GM12878 (cell line): ENCODE measurements around the gene EYS. TPM values are rescaled to one million over a fixed set of nuclear protein-coding genes. Genes with fewer than 3 reads are reported as not detected.

Experiments
- ATAC-seq: fragments of 200-7000 bp; cut with Tn5 transposase; 3 replicates; pipeline ENCODE4 v1.9.1; 2020; ENCODE audit warnings: mild to moderate bottlenecking, moderate library complexity
- BruUV-seq: library from RNA; stranded (reverse); fragments of 400-500 nt; replicated peaks from 2 replicates; lab custom pipeline; 2021; lab: Mats Ljungman, UMichigan
- CTCF ChIA-PET: fragments of 300-600 bp; sonication (Branson Sonifier 250); formaldehyde crosslinking; extraction: SDS; loops from one replicate; lab custom pipeline; 2021; ENCODE audit warnings: inconsistent platforms; lab: Yijun Ruan, JAX
- POLR2A ChIA-PET: fragments of 350-600 bp; formaldehyde crosslinking; extraction: SDS; loops from one replicate; lab custom pipeline; 2021; ENCODE audit warnings: inconsistent platforms; lab: Charles Lee
- RAD21 ChIA-PET: fragments of 300-600 bp; sonication (Branson Sonifier 250); formaldehyde crosslinking; loops from one replicate; lab custom pipeline; 2023; ENCODE audit warnings: antibody characterized with exemption; ENCODE audit not compliant: unreplicated experiment; lab: Charles Lee
- SMC1A ChIA-PET: fragments of 300-600 bp; sonication (Branson Sonifier 250); formaldehyde crosslinking; loops from one replicate; lab custom pipeline; 2023; ENCODE audit not compliant: unreplicated experiment, uncharacterized antibody; lab: Charles Lee
- DNase-seq: peaks from one replicate; pipeline ENCODE4 v3.0.0-alpha.2; 2011; ENCODE audit warnings: low read depth, low spot score
- FAIRE-seq: peaks from 3 replicates; lab custom pipeline; 2011; peaks lifted over from hg19 to GRCh38; lab: Jason Lieb, UNC
- H2AFZ ChIP-seq: 2 replicates; pipeline ENCODE4 v1.6.0; 2011; ENCODE audit warnings: low read depth, low read length, control low read depth; ENCODE audit not compliant: control insufficient read depth
- H3K27ac ChIP-seq: 2 replicates; pipeline ENCODE4 v1.5.1; 2011; ENCODE audit warnings: control low read depth; ENCODE audit not compliant: control insufficient read depth, insufficient read depth
- H3K27me3 ChIP-seq, 2 experiments: replicated peaks in 1 of 2; 2 replicates each; pipeline versions ENCODE4 v1.6.0 to v1.6.1; 2011; ENCODE audit warnings: low read length in 1 of 2; ENCODE audit not compliant: control insufficient read depth in 2 of 2, insufficient read depth in 2 of 2
- H3K36me3 ChIP-seq, 2 experiments: 2 replicates each; pipeline ENCODE4 v1.5.1; 2011; ENCODE audit warnings: low read length in 1 of 2; ENCODE audit not compliant: control insufficient read depth in 2 of 2, insufficient read depth in 2 of 2
- H3K4me1 ChIP-seq: 2 replicates; pipeline ENCODE4 v1.6.1; 2011; ENCODE audit warnings: mild to moderate bottlenecking, low read length, moderate library complexity, mixed read lengths; ENCODE audit not compliant: control insufficient read depth, insufficient read depth
- H3K4me2 ChIP-seq: 2 replicates; pipeline ENCODE4 v1.6.0; 2011; ENCODE audit warnings: control low read depth; ENCODE audit not compliant: control insufficient read depth, insufficient read depth
- H3K4me3 ChIP-seq: fragments of 200-600 bp; sonication (generic); 2 replicates; pipeline ENCODE4 v1.5.1; 2016
- H3K79me2 ChIP-seq: 2 replicates; pipeline ENCODE4 v1.6.0; 2011; ENCODE audit warnings: low read length; ENCODE audit not compliant: control insufficient read depth, insufficient read depth
- H3K9ac ChIP-seq: 2 replicates; pipeline ENCODE4 v1.8.0; 2011; ENCODE audit warnings: low read length, control low read depth, mixed read lengths; ENCODE audit not compliant: control insufficient read depth, insufficient read depth
- H3K9me3 ChIP-seq: replicated peaks from 3 replicates; pipeline ENCODE4 v1.5.1; 2011; ENCODE audit warnings: mild to moderate bottlenecking, low read length; ENCODE audit not compliant: control insufficient read depth, insufficient read depth
- H4K20me1 ChIP-seq: 2 replicates; pipeline ENCODE4 v1.6.0; 2011; ENCODE audit not compliant: control insufficient read depth, insufficient read depth
- CBX3 ChIP-seq: fragments of 200-600 bp; sonication (generic); IDR thresholded peaks from 2 replicates; pipeline ENCODE4 v1.6.1; 2016; ENCODE audit warnings: low read depth, borderline replicate concordance
- EP300 ChIP-seq, 2 experiments: fragments of 150-350 bp in 1 of 2; IDR thresholded peaks; 2 replicates each; pipeline ENCODE4 v1.6.1; 2011 to 2012; ENCODE audit warnings: low read depth in 2 of 2, low read length in 2 of 2, borderline replicate concordance in 1 of 2, improper control_type of control experiment in 1 of 2, inconsistent platforms in 1 of 2; ENCODE audit not compliant: control insufficient read depth in 1 of 2
- FOXK2 ChIP-seq: fragments of 450-650 bp; IDR thresholded peaks from 2 replicates; pipeline ENCODE4 v1.6.1; 2017; ENCODE audit warnings: mild to moderate bottlenecking, moderate library complexity
- LARP7 ChIP-seq: fragments of 450-650 bp; IDR thresholded peaks from 2 replicates; pipeline ENCODE4 v1.6.1; 2017; ENCODE audit warnings: mild to moderate bottlenecking
- MLLT1 ChIP-seq: fragments of 450-650 bp; IDR thresholded peaks from 2 replicates; pipeline ENCODE4 v1.6.1; 2016; ENCODE audit warnings: mild to moderate bottlenecking
- NFYA ChIP-seq: IDR thresholded peaks from 2 replicates; pipeline ENCODE4 v1.6.1; 2011; ENCODE audit warnings: low read depth, mild to moderate bottlenecking, low read length, improper control_type of control experiment, borderline replicate concordance
- NFYB ChIP-seq: IDR thresholded peaks from 2 replicates; pipeline ENCODE4 v1.6.1; 2011; ENCODE audit warnings: low read depth, mild to moderate bottlenecking, low read length, improper control_type of control experiment, moderate library complexity; ENCODE audit not compliant: insufficient read depth
- NR2F1 ChIP-seq: fragments of 450-650 bp; conservative IDR thresholded peaks from 2 replicates; pipeline ENCODE4 v1.6.1; 2017; ENCODE audit warnings: mild to moderate bottlenecking
- PKNOX1 ChIP-seq: fragments of 450-650 bp; IDR thresholded peaks from 2 replicates; pipeline ENCODE4 v1.6.1; 2016; ENCODE audit warnings: mild to moderate bottlenecking
- PRDM15 ChIP-seq: fragments of 450-650 bp; formaldehyde crosslinking; IDR thresholded peaks from 2 replicates; pipeline ENCODE4 v1.4.0; 2020; ENCODE audit warnings: mild to moderate bottlenecking, moderate library complexity
- RB1 ChIP-seq: fragments of 450-650 bp; formaldehyde crosslinking; IDR thresholded peaks from 2 replicates; pipeline ENCODE4 v1.6.1; 2017; ENCODE audit warnings: mild to moderate bottlenecking, borderline replicate concordance
- TBL1XR1 ChIP-seq: IDR thresholded peaks from 2 replicates; pipeline ENCODE4 v1.6.1; 2012; ENCODE audit warnings: low read depth, low read length, improper control_type of control experiment
- ZBTB33 ChIP-seq: fragments of 450-650 bp; IDR thresholded peaks from 2 replicates; pipeline ENCODE4 v1.6.1; 2017; ENCODE audit warnings: mild to moderate bottlenecking
- WGBS: methylation state at CpG from one replicate; pipeline ENCODE4 v1.1.6; 2016; ENCODE audit warnings: low lambda C conversion rate; ENCODE audit not compliant: insufficient replicate concordance, insufficient coverage; ENCODE audit errors: missing lambda C conversion rate; 5-methylcytosine and 5-hydroxymethylcytosine counted together
- in situ Hi-C: fragments of 300-500 bp; cut with MboI; formaldehyde crosslinking; loops from 9 replicates; pipeline ENCODE4 v1.14.3; 2018; ENCODE audit warnings: mixed read lengths
- intact Hi-C: fragments of 100-400 bp; cut with micrococcal nuclease; formaldehyde crosslinking; loops from one replicate; pipeline ENCODE4 v1.14.2; 2022; ENCODE audit not compliant: unreplicated experiment
- polyA plus RNA-seq, 11 experiments: library from polyadenylated mRNA; depleted of rRNA in 4 of 11; unstranded in 6 of 11; stranded (reverse) in 5 of 11; fragments of >200 nt; fragmentation: Nextera tagmentation in 4 of 11; fragmentation: Illumina TruSeq in 1 of 11; extraction: Ambion mirVana in 4 of 11; extraction: Trizol in 1 of 11; gene quantifications; 1 replicate in 1 of 11; 2 replicates in 10 of 11; pipeline versions ENCODE4 v1.2.1 to v1.2.3, GENCODE V29; 2011 to 2016; ENCODE audit warnings: inconsistent platforms in 2 of 11, missing spikeins in 2 of 11, low read depth in 1 of 11
- total RNA-seq, 4 experiments: library from RNA; depleted of rRNA in 3 of 4; stranded (reverse); fragments of >200 nt in 3 of 4; fragmentation: Illumina TruSeq in 1 of 4; extraction: Trizol in 1 of 4; gene quantifications; 2 replicates each; pipeline versions ENCODE4 v1.2.1 to v1.2.3, GENCODE V29; 2013 to 2021

Gene EYS
- total and polyA plus RNA-seq, 10 of the 15 experiments (the other 5 are each of a cell fraction or from before 2014, with no cell fraction given): under 0.01 to 0.14 (median 0.02) TPM; not detected in 1

GRCh38 chr6:64050590-64050989 lies 1656.4 kb downstream of the EYS start:
- ChIA-PET SMC1A (no interaction called here), RAD21 (interaction anchor here (1.0 kb wide), 1 partner anchor 10 kb away, joined by 3 read pairs; no protein-coding TSS in a partner anchor), CTCF (no interaction called here), POLR2A (no interaction called here)
- no peaks in the 10 kb centered on the region for H3K9me3 ChIP-seq
- no peak for FAIRE-seq
- no peak overlapping the region for H2AFZ ChIP-seq
- TF ChIP-seq CBX3 (no peak), NFYB (no peak), LARP7 (no peak), PKNOX1 (no peak), RB1 (no peak), NFYA (no peak), EP300 (IDR thresholded peaks at IDR 0.05; ENCODE audit: borderline replicate concordance in 1 of 2, control insufficient read depth in 1 of 2, low read depth in 2 of 2, low read length in 2 of 2) (no peak), FOXK2 (no peak), MLLT1 (no peak), TBL1XR1 (no peak), ZBTB33 (no peak), NR2F1 (no peak), PRDM15 (no peak)
- BruUV-seq: no TSS peak
- H3K4me2 ChIP-seq: no peak overlapping the region
- in situ Hi-C loops: no loop called here
- H3K27ac ChIP-seq: no peak overlapping the region
- H4K20me1 ChIP-seq: no peaks in the 10 kb centered on the region
- H3K4me1 ChIP-seq: no peaks in the 10 kb centered on the region
- intact Hi-C loops: no loop called here
- no peaks in the 10 kb centered on the region for H3K79me2 ChIP-seq
- 0% methylated on average over 1 of the region's 1 CpG for WGBS
- H3K4me3 ChIP-seq: no peak overlapping the region
- no peaks in the 10 kb centered on the region for H3K27me3 ChIP-seq
- DNase-seq: no peak
- no peak for ATAC-seq
- no peak overlapping the region for H3K9ac ChIP-seq
- H3K36me3 ChIP-seq: no peaks in the 10 kb centered on the region
